HG03060 (cell line): ENCODE measurements around the gene DDX18.
A peak's percentile ranks its signal among the peaks of the same experiment; 100 is the strongest.
"Not testable (repeated sequence)": the region's sequence is repeated elsewhere in the genome, so short reads cannot be mapped to it uniquely, and the experiment has no call there.

ENCODE experiments used
- ATAC-seq: cut with Tn5 transposase; IDR thresholded peaks from one replicate; pipeline ENCODE4 v1.9.1; 2021; ENCODE audit warnings: low read depth, moderate number of reproducible peaks; ENCODE audit not compliant: unreplicated experiment

The DDX18 gene

GRCh38 chr2:117814417-117815264 lies at the start of gene DDX18:
Gene DDX18 (plus strand): TSS chr2:117814691. CDS start chr2:117814778, 87 bp downstream.
- peak; percentile 95 for ATAC-seq

GRCh38 chr2:117770730-117771129 lies 43.8 kb upstream of the DDX18 start:
- no peak for ATAC-seq

GRCh38 chr2:117771969-117772630 lies 42.4 kb upstream of the DDX18 start:
- no peak for ATAC-seq

GRCh38 chr2:117774716-117775115 lies 39.8 kb upstream of the DDX18 start:
- ATAC-seq: no peak

- no peak for ATAC-seq
Observed at GRCh38 chr2:117775703-117776219, 38.7 kb upstream of the DDX18 start.

GRCh38 chr2:117776888-117777287 lies 37.6 kb upstream of the DDX18 start:
- no peak for ATAC-seq

- ATAC-seq: no peak
Observed at GRCh38 chr2:117785740-117786139, 28.8 kb upstream of the DDX18 start.

- ATAC-seq: no peak
Observed at GRCh38 chr2:117786520-117786919, 28.0 kb upstream of the DDX18 start.

GRCh38 chr2:117789505-117789904 lies 25.0 kb upstream of the DDX18 start:
- no peak for ATAC-seq

GRCh38 chr2:117794668-117795067 lies 19.8 kb upstream of the DDX18 start:
- no peak for ATAC-seq

GRCh38 chr2:117801826-117802225 lies 12.7 kb upstream of the DDX18 start:
- ATAC-seq: no peak

GRCh38 chr2:117803644-117804325 lies 10.7 kb upstream of the DDX18 start:
- ATAC-seq: not testable (repeated sequence)

GRCh38 chr2:117812443-117812842 lies 2.0 kb upstream of the DDX18 start:
- no peak for ATAC-seq

GRCh38 chr2:117815946-117816345 lies 1.5 kb downstream of the DDX18 start:
- ATAC-seq: no peak

- ATAC-seq: no peak
Observed at GRCh38 chr2:117818921-117819320, 4.4 kb downstream of the DDX18 start.

- ATAC-seq: peak; percentile 48
Observed at GRCh38 chr2:117820444-117820843, 6.0 kb downstream of the DDX18 start.

GRCh38 chr2:117825437-117825836 lies 10.9 kb downstream of the DDX18 start:
- no peak for ATAC-seq

- not testable (repeated sequence) for ATAC-seq
Observed at GRCh38 chr2:117827464-117827863, 13.0 kb downstream of the DDX18 start.

- ATAC-seq: no peak
Observed at GRCh38 chr2:117828870-117829269, 14.4 kb downstream of the DDX18 start.

- ATAC-seq: no peak
Observed at GRCh38 chr2:117832332-117832731, 17.8 kb downstream of the DDX18 start.
